HCT116 (cell line): ENCODE measurements around the gene LMCD1. TPM values are rescaled to one million over a fixed set of nuclear protein-coding genes. Genes with fewer than 3 reads are reported as not detected.

Experiments used
- ATAC-seq: fragments of 200-7000 bp; cut with Tn5 transposase; 2 replicates; pipeline ENCODE4 v1.9.1; 2020; ENCODE audit warnings: mild to moderate bottlenecking, moderate library complexity
- BruUV-seq: library from RNA; stranded (reverse); fragments of 400-500 nt; replicated peaks from 2 replicates; lab custom pipeline; 2021; lab: Mats Ljungman, UMichigan
- CTCF ChIA-PET: fragments of 300-600 bp; sonication (Branson Sonifier 250); formaldehyde crosslinking; loops from one replicate; lab custom pipeline; 2021; ENCODE audit warnings: antibody characterized with exemption; lab: Charles Lee
- POLR2A ChIA-PET: fragments of 300-600, 350-600 bp; sonication (Branson Sonifier 250); formaldehyde crosslinking; loops from one replicate; lab custom pipeline; 2021; ENCODE audit warnings: antibody characterized with exemption; lab: Charles Lee
- RAD21 ChIA-PET, 2 experiments: fragments of 300-600 bp; sonication (Branson Sonifier 250); formaldehyde crosslinking; loops; one replicate each; lab custom pipeline; 2023; ENCODE audit warnings: low total read pairs in 2 of 2; ENCODE audit not compliant: uncharacterized antibody in 2 of 2, unreplicated experiment in 2 of 2, low non-redundant PET in 1 of 2; lab: Charles Lee
- DNase-seq: peaks from one replicate; pipeline ENCODE4 v3.0.0-alpha.2; 2010; ENCODE audit warnings: low read depth, low spot score
- H2AFZ ChIP-seq: fragments of 200-600 bp; shearing (Covaris generic), sonication (generic); 2 replicates; pipeline ENCODE4 v1.6.1; 2017; ENCODE audit warnings: low read depth, mixed run types, mixed read lengths, antibody characterized with exemption, low read length; ENCODE audit not compliant: poor library complexity, severe bottlenecking
- H3K27ac ChIP-seq: 2 replicates; pipeline ENCODE4 v1.5.1; 2012; ENCODE audit warnings: low read depth, low read length
- H3K27me3 ChIP-seq: fragments of 200-600 bp; sonication (generic); 2 replicates; pipeline ENCODE4 v1.6.1; 2016; ENCODE audit warnings: mixed run types, low read length, mixed read lengths; ENCODE audit not compliant: insufficient read depth
- H3K36me3 ChIP-seq, 2 experiments: fragments of 200-500 bp in 1 of 2; fragments of 200-600 bp in 1 of 2; sonication (Bioruptor generic) in 1 of 2; sonication (generic) in 1 of 2; 2 replicates each; pipeline versions ENCODE4 v1.5.1 to v1.6.1; 2014 to 2016; ENCODE audit warnings: low read length in 2 of 2, inconsistent platforms in 1 of 2, mixed read lengths in 1 of 2, mixed run types in 1 of 2; ENCODE audit not compliant: insufficient read depth in 2 of 2, control insufficient read depth in 1 of 2
- H3K4me1 ChIP-seq, 2 experiments: fragments of 200-600 bp in 1 of 2; sonication (generic) in 1 of 2; 2 replicates each; pipeline versions ENCODE4 v1.5.1 to v1.6.1; 2012 to 2017; ENCODE audit warnings: low read length in 2 of 2, inconsistent platforms in 1 of 2, mild to moderate bottlenecking in 1 of 2, mixed read lengths in 1 of 2, mixed run types in 1 of 2, moderate library complexity in 1 of 2; ENCODE audit not compliant: insufficient read depth in 2 of 2, control insufficient read depth in 1 of 2
- H3K4me2 ChIP-seq: fragments of 200-600 bp; sonication (generic); 2 replicates; pipeline ENCODE4 v1.6.1; 2017; ENCODE audit warnings: mixed run types, low read length, mixed read lengths
- H3K4me3 ChIP-seq, 2 experiments: fragments of 200-600 bp in 1 of 2; sonication (generic) in 1 of 2; replicated peaks in 1 of 2; 2 replicates each; pipeline ENCODE4 v1.5.1; 2011 to 2016; ENCODE audit warnings: low read length in 2 of 2, control low read depth in 1 of 2, low read depth in 1 of 2, mild to moderate bottlenecking in 1 of 2, mixed read lengths in 1 of 2, mixed run types in 1 of 2
- H3K79me2 ChIP-seq: fragments of 200-600 bp; sonication (generic); 2 replicates; pipeline ENCODE4 v1.6.1; 2017; ENCODE audit warnings: mild to moderate bottlenecking, mixed run types, low read length, moderate library complexity, mixed read lengths; ENCODE audit not compliant: insufficient read depth
- H3K9ac ChIP-seq: fragments of 200-600 bp; sonication (generic); 2 replicates; pipeline ENCODE4 v1.6.1; 2016; ENCODE audit warnings: low read length, mixed read lengths
- H3K9me2 ChIP-seq: fragments of 200-600 bp; sonication (generic), shearing (Covaris generic); 2 replicates; pipeline ENCODE4 v1.6.1; 2017; ENCODE audit warnings: mixed run types, mild to moderate bottlenecking, moderate library complexity; ENCODE audit not compliant: insufficient read depth
- H3K9me3 ChIP-seq, 2 experiments: fragments of 200-500 bp in 1 of 2; fragments of 200-600 bp in 1 of 2; sonication (Bioruptor generic) in 1 of 2; sonication (generic) in 1 of 2; 2 replicates each; pipeline ENCODE4 v1.6.1; 2014 to 2017; ENCODE audit warnings: low read length in 2 of 2, mixed read lengths in 2 of 2, inconsistent platforms in 1 of 2, low read depth in 1 of 2, mild to moderate bottlenecking in 1 of 2, mixed run types in 1 of 2, moderate library complexity in 1 of 2; ENCODE audit not compliant: control insufficient read depth in 1 of 2, insufficient read depth in 1 of 2
- H4K20me1 ChIP-seq: fragments of 200-600 bp; sonication (generic), shearing (Covaris generic); 2 replicates; pipeline ENCODE4 v1.6.1; 2017; ENCODE audit warnings: mixed run types, mild to moderate bottlenecking, moderate library complexity; ENCODE audit not compliant: insufficient read depth
- CBX3 ChIP-seq: IDR thresholded peaks from 2 replicates; pipeline ENCODE4 v1.6.1; 2012; ENCODE audit warnings: low read depth
- CEBPB ChIP-seq: IDR thresholded peaks from 2 replicates; pipeline ENCODE4 v1.6.1; 2012; ENCODE audit warnings: low read depth
- CTCF ChIP-seq, 3 experiments: fragments of 200-600 bp in 1 of 3; sonication (generic) in 1 of 3; IDR thresholded peaks in 2 of 3; conservative IDR thresholded peaks in 1 of 3; 2 replicates each; pipeline ENCODE4 v1.5.1; 2012 to 2017; ENCODE audit warnings: low read depth in 2 of 3, low read length in 2 of 3, antibody characterized with exemption in 1 of 3, borderline replicate concordance in 1 of 3, control low read depth in 1 of 3, mild to moderate bottlenecking in 1 of 3, mixed read lengths in 1 of 3, mixed run types in 1 of 3, moderate library complexity in 1 of 3; ENCODE audit not compliant: insufficient read depth in 1 of 3
- ELF1 ChIP-seq: IDR thresholded peaks from 2 replicates; pipeline ENCODE4 v1.6.1; 2012; ENCODE audit warnings: low read depth, borderline replicate concordance
- EZH2phosphoT487 ChIP-seq: fragments of 200-600 bp; IDR thresholded peaks from 2 replicates; pipeline ENCODE4 v1.6.1; 2018; ENCODE audit warnings: antibody characterized with exemption, borderline replicate concordance
- FOSL1 ChIP-seq: IDR thresholded peaks from 2 replicates; pipeline ENCODE4 v1.6.1; 2012; ENCODE audit warnings: low read depth
- JUND ChIP-seq: IDR thresholded peaks from 2 replicates; pipeline ENCODE4 v1.6.1; 2012
- MAX ChIP-seq: IDR thresholded peaks from 2 replicates; pipeline ENCODE4 v1.6.1; 2012
- POLR2A ChIP-seq: IDR thresholded peaks from 2 replicates; pipeline ENCODE4 v1.7.0; 2011; ENCODE audit warnings: borderline replicate concordance; ENCODE audit not compliant: insufficient read depth, insufficient read length; ENCODE audit errors: extremely low read depth
- POLR2AphosphoS5 ChIP-seq: IDR thresholded peaks from 2 replicates; pipeline ENCODE4 v1.6.1; 2011; ENCODE audit warnings: mild to moderate bottlenecking, low read depth, low read length, moderate library complexity
- RAD21 ChIP-seq: IDR thresholded peaks from 2 replicates; pipeline ENCODE4 v1.6.1; 2012; ENCODE audit warnings: low read depth, mild to moderate bottlenecking
- REST ChIP-seq: IDR thresholded peaks from 2 replicates; pipeline ENCODE4 v1.6.1; 2012; ENCODE audit warnings: low read depth
- SIN3A ChIP-seq: IDR thresholded peaks from 2 replicates; pipeline ENCODE4 v1.6.1; 2012; ENCODE audit warnings: low read depth
- SP1 ChIP-seq: IDR thresholded peaks from 2 replicates; pipeline ENCODE4 v1.6.1; 2012; ENCODE audit warnings: low read depth
- SRF ChIP-seq: IDR thresholded peaks from 2 replicates; pipeline ENCODE4 v1.6.1; 2012; ENCODE audit warnings: low read depth
- YY1 ChIP-seq: IDR thresholded peaks from 2 replicates; pipeline ENCODE4 v1.6.1; 2011; ENCODE audit warnings: low read length, low read depth, moderate library complexity, mild to moderate bottlenecking; ENCODE audit not compliant: insufficient replicate concordance; ENCODE audit errors: extremely low read depth
- ZBTB33 ChIP-seq: IDR thresholded peaks from 2 replicates; pipeline ENCODE4 v1.6.1; 2011; ENCODE audit warnings: mild to moderate bottlenecking, low read length, moderate library complexity; ENCODE audit not compliant: insufficient replicate concordance; ENCODE audit errors: extremely low read depth
- ZNF274 ChIP-seq: fragments of 200-500 bp; sonication (Bioruptor generic); IDR thresholded peaks from 2 replicates; pipeline ENCODE4 v1.6.1; 2014; ENCODE audit warnings: mild to moderate bottlenecking, low read depth, low read length, inconsistent platforms
- intact Hi-C: fragments of 100-400 bp; cut with micrococcal nuclease; formaldehyde crosslinking; loops from 2 replicates; pipeline ENCODE4 v1.10.0; 2022
- total RNA-seq: library from RNA; stranded (reverse); gene quantifications from one replicate; pipeline ENCODE4 v1.2.1, GENCODE V29; 2021; ENCODE audit not compliant: unreplicated experiment

The LMCD1 gene
- total RNA-seq, 1 experiment from 2014 or later: 4.6 TPM

- ATAC-seq: no peak
- POLR2A ChIA-PET: no interaction called here
- no peak overlapping the region for H3K4me2 ChIP-seq
- RAD21 ChIA-PET: no interaction called here
- no peaks in the 10 kb centered on the region for H3K79me2 ChIP-seq
- BruUV-seq: no TSS peak
- no peaks in the 10 kb centered on the region for H3K27me3 ChIP-seq
- no peak overlapping the region for H3K27ac ChIP-seq
- intact Hi-C loops: no loop called here
- H3K9me3 ChIP-seq: no peaks in the 10 kb centered on the region
- H3K9ac ChIP-seq: no peak overlapping the region
- H2AFZ ChIP-seq: no peak overlapping the region
- H3K36me3 ChIP-seq: no peaks in the 10 kb centered on the region
- DNase-seq: no peak
- CTCF ChIA-PET: no interaction called here
- H3K4me1 ChIP-seq: peaks cover 0 to 3% of the 10 kb centered on the region in 2 experiments; a peak in 2 of 4 replicates
- TF ChIP-seq REST (no peak), SP1 (no peak), CEBPB (no peak), POLR2A (no peak), CTCF (IDR thresholded peaks at IDR 0.05 in 2 of 3, conservative IDR thresholded peaks at IDR 0.05 in 1 of 3; ENCODE audit: borderline replicate concordance in 1 of 3, insufficient read depth in 1 of 3, low read depth in 2 of 3, low read length in 2 of 3) (no peak), RAD21 (no peak), ELF1 (no peak), POLR2AphosphoS5 (no peak), FOSL1 (no peak), YY1 (no peak), ZBTB33 (no peak), SRF (no peak), ZNF274 (no peak), MAX (no peak), SIN3A (no peak), JUND (no peak), CBX3 (no peak), EZH2phosphoT487 (no peak)
- no peaks in the 10 kb centered on the region for H4K20me1 ChIP-seq
- no peaks in the 10 kb centered on the region for H3K9me2 ChIP-seq
- no peak overlapping the region for H3K4me3 ChIP-seq
Measured at GRCh38 chr3:8524656-8525399, 23.2 kb downstream of the LMCD1 start.
